ENCODE measurements around the gene RIMS1. TPM values are rescaled to one million over a fixed set of nuclear protein-coding genes. Genes with fewer than 3 reads are reported as not detected.

The RIMS1 gene
- total and polyA plus RNA-seq, 2 donors (not counting 3 experiments of a cell fraction or from before 2014, with no cell fraction given) = 0.15 TPM; not detected in 1

DNA sequence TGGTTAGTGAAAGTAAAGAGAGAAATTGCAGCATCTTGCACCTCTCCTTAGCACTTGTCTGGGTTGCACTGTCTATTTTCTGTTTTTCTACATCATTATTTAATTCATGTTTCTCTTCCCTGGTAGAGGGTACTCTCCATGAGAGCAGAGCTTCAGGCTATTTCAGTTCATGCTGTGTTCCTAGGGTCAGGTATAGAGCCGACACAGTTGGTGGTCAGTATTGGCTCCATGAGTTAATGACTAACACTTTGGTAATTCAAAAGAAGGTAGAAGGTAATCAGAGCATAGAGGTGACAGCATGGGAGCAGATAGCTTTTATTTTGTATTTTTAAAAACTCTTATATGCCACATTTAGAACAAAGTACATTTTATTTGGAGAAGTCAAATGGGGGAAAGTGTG, 42.7 kb downstream of the RIMS1 start:
- Histone ChIP-seq H3K27me3 (ENCODE audit: control insufficient read depth in 2 of 2, insufficient read depth in 2 of 2, low read length in 2 of 2) (no peaks in the 10 kb centered on the region), H3K4me2 (ENCODE audit: insufficient read depth, low read length) (no peak overlapping the region), H3K36me3 (ENCODE audit: control insufficient read depth in 2 of 2, extremely low read depth in 1 of 2, insufficient read depth in 2 of 2, low read length in 2 of 2) (no peaks in the 10 kb centered on the region), H2AFZ (ENCODE audit: low read depth, low read length) (no peak overlapping the region), H3K4me3 (replicated peaks in 1 of 3; ENCODE audit: insufficient read depth in 1 of 3, low read depth in 1 of 3, low read length in 3 of 3) (no peak overlapping the region), H3K4me1 (ENCODE audit: control insufficient read depth, extremely low read depth, insufficient read depth, low read length) (no peaks in the 10 kb centered on the region), H3K79me2 (ENCODE audit: control insufficient read depth, insufficient read depth, low read length) (no peaks in the 10 kb centered on the region), H3K9me3 (replicated peaks; ENCODE audit: control insufficient read depth, insufficient read depth, low read length) (no peaks in the 10 kb centered on the region), H3K9me1 (replicated peaks; ENCODE audit: control insufficient read depth, extremely low read depth, insufficient read depth, low read length) (no peaks in the 10 kb centered on the region), H3K27ac (ENCODE audit: insufficient read depth, low read depth, low read length) (no peak overlapping the region), H3K9ac (replicated peaks; ENCODE audit: extremely low read depth, insufficient read depth, low read length) (no peak overlapping the region), H4K20me1 (replicated peaks; ENCODE audit: control insufficient read depth, extremely low read depth, insufficient read depth, low read length) (no peaks in the 10 kb centered on the region)
- FAIRE-seq (no peak), DNase-seq (ENCODE audit: low read depth, low spot score) (no peak)
- BruUV-seq (replicated peaks) = no TSS peak
- CTCF ChIA-PET = no interaction called here
- POLR2A ChIA-PET = no interaction called here
- TF ChIP-seq POLR2AphosphoS5 (IDR thresholded peaks at IDR 0.05; ENCODE audit: insufficient read depth, low read depth, low read length) (no peak), EZH2 (IDR thresholded peaks at IDR 0.05; ENCODE audit: borderline replicate concordance, low read depth, low read length, severe bottlenecking) (no peak), POLR2A (IDR thresholded peaks at IDR 0.05; ENCODE audit: low read depth, low read length) (no peak), GATA2 (IDR thresholded peaks at IDR 0.05; ENCODE audit: insufficient read depth, insufficient read length, low read depth, low read length) (no peak), FOS (IDR thresholded peaks at IDR 0.05; ENCODE audit: borderline replicate concordance, insufficient read depth, low read length) (no peak)
- TF ChIP-seq, protein P1, sequence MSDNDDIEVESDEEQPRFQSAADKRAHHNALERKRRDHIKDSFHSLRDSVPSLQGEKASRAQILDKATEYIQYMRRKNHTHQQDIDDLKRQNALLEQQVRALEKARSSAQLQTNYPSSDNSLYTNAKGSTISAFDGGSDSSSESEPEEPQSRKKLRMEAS (IDR thresholded peaks at IDR 0.05; ENCODE audit: insufficient read depth, insufficient read length) = no peak
- TF ChIP-seq, protein P2, sequence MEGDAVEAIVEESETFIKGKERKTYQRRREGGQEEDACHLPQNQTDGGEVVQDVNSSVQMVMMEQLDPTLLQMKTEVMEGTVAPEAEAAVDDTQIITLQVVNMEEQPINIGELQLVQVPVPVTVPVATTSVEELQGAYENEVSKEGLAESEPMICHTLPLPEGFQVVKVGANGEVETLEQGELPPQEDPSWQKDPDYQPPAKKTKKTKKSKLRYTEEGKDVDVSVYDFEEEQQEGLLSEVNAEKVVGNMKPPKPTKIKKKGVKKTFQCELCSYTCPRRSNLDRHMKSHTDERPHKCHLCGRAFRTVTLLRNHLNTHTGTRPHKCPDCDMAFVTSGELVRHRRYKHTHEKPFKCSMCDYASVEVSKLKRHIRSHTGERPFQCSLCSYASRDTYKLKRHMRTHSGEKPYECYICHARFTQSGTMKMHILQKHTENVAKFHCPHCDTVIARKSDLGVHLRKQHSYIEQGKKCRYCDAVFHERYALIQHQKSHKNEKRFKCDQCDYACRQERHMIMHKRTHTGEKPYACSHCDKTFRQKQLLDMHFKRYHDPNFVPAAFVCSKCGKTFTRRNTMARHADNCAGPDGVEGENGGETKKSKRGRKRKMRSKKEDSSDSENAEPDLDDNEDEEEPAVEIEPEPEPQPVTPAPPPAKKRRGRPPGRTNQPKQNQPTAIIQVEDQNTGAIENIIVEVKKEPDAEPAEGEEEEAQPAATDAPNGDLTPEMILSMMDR (IDR thresholded peaks at IDR 0.05; ENCODE audit: extremely low read depth in 1 of 2, insufficient read depth in 1 of 2, low read depth in 1 of 2, low read length in 2 of 2) = no peak
- dilution Hi-C loops (cut with MboI; ENCODE audit: extremely low pct_ligation_motif_present, low sequenced_read_pairs) (no loop called here), intact Hi-C loops (cut with micrococcal nuclease) (no loop called here)
